WTC11 (cell line): Measurements from ENCODE around the gene GALNT9.

Experiments used
- ESRRA ChIP-seq: sonication (generic); formaldehyde crosslinking; IDR thresholded peaks from 2 replicates; pipeline ENCODE4 v1.8.1; 2022; ENCODE audit warnings: mild to moderate bottlenecking, missing genetic modification reagents, borderline replicate concordance
- TF ChIP-seq, protein P1 (sequence below): sonication (generic); formaldehyde crosslinking; IDR thresholded peaks from 2 replicates; pipeline ENCODE4 v1.8.0; 2022; ENCODE audit warnings: mild to moderate bottlenecking, missing genetic modification reagents
- TF ChIP-seq, protein P2 (sequence below): fragments of 200-600 bp; IDR thresholded peaks from 2 replicates; pipeline ENCODE4 v1.8.0; 2022; ENCODE audit warnings: antibody characterized with exemption

DNA sequence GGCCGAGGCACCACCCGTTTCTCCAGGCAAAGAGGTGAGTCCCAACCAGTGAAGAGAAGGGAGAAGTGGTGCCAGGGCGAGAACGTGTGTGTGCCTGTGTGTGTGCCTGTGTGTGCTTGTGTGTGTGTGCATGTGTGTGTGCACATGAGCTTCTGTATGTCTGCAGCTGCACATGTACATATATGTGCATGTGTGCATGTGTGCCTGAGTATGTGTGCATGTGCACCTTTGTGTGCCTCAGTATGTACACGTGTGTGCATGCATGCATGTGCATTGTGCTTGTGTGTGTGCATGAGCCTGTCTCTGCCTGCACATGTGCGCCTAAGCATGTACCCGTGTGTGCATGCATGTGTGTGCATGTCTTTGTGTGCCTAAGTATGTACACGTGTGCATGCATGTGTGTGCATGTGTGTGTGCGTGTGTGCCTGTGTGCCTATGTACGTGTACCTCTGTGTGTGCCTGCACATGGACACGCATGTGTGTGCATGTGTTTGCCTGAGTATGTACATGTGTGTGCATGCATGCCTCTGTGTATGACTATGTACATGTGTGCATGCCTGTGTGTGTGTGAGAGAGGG lies 5.9 kb upstream of the GALNT9 start:
- TF ChIP-seq ESRRA (CRISPR knock-in tag), result no peak
- TF ChIP-seq, protein P1, sequence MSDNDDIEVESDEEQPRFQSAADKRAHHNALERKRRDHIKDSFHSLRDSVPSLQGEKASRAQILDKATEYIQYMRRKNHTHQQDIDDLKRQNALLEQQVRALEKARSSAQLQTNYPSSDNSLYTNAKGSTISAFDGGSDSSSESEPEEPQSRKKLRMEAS (CRISPR knock-in tag), result no peak
- TF ChIP-seq, protein P2, sequence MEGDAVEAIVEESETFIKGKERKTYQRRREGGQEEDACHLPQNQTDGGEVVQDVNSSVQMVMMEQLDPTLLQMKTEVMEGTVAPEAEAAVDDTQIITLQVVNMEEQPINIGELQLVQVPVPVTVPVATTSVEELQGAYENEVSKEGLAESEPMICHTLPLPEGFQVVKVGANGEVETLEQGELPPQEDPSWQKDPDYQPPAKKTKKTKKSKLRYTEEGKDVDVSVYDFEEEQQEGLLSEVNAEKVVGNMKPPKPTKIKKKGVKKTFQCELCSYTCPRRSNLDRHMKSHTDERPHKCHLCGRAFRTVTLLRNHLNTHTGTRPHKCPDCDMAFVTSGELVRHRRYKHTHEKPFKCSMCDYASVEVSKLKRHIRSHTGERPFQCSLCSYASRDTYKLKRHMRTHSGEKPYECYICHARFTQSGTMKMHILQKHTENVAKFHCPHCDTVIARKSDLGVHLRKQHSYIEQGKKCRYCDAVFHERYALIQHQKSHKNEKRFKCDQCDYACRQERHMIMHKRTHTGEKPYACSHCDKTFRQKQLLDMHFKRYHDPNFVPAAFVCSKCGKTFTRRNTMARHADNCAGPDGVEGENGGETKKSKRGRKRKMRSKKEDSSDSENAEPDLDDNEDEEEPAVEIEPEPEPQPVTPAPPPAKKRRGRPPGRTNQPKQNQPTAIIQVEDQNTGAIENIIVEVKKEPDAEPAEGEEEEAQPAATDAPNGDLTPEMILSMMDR, result no peak
